HEK293T (cell line): Measurements from ENCODE around the gene SERPINI2.

Source experiments
- CTCF ChIA-PET: fragments of 350-600 bp; formaldehyde crosslinking; extraction: SDS; loops from one replicate; lab custom pipeline; 2021; ENCODE audit warnings: antibody characterized with exemption, inconsistent platforms; lab: Yijun Ruan, JAX
- POLR2A ChIA-PET: fragments of 350-600 bp; formaldehyde crosslinking; extraction: SDS; loops from one replicate; lab custom pipeline; 2020; ENCODE audit warnings: antibody characterized with exemption, inconsistent platforms; lab: Yijun Ruan, JAX
- DNase-seq: peaks from one replicate; pipeline ENCODE4 v3.0.0; 2012; ENCODE audit warnings: mixed read lengths; ENCODE audit errors: extremely low spot score
- ARNT ChIP-seq: fragments of 450-650 bp; IDR thresholded peaks from 2 replicates; pipeline ENCODE4 v1.6.1; 2017; ENCODE audit warnings: mild to moderate bottlenecking
- BHLHE40 ChIP-seq: fragments of 450-650 bp; IDR thresholded peaks from 2 replicates; pipeline ENCODE4 v1.6.1; 2016; ENCODE audit warnings: mild to moderate bottlenecking, moderate library complexity, borderline replicate concordance
- CTBP1 ChIP-seq: fragments of 450-650 bp; IDR thresholded peaks from 2 replicates; pipeline ENCODE4 v1.6.1; 2016; ENCODE audit warnings: borderline replicate concordance
- ELF4 ChIP-seq: fragments of 450-650 bp; IDR thresholded peaks from 2 replicates; pipeline ENCODE4 v1.6.1; 2017; ENCODE audit warnings: antibody characterized with exemption
- FOXA1 ChIP-seq: fragments of 450-650 bp; IDR thresholded peaks from 2 replicates; pipeline ENCODE4 v1.6.1; 2016; ENCODE audit warnings: mild to moderate bottlenecking
- FOXK2 ChIP-seq: fragments of 450-650 bp; IDR thresholded peaks from 2 replicates; pipeline ENCODE4 v1.6.1; 2016; ENCODE audit warnings: mild to moderate bottlenecking
- FOXM1 ChIP-seq: fragments of 450-650 bp; IDR thresholded peaks from 2 replicates; pipeline ENCODE4 v1.6.1; 2017; ENCODE audit warnings: mild to moderate bottlenecking, borderline replicate concordance
- HDGF ChIP-seq: fragments of 450-650 bp; IDR thresholded peaks from 2 replicates; pipeline ENCODE4 v1.6.1; 2017; ENCODE audit warnings: antibody characterized with exemption, borderline replicate concordance
- L3MBTL2 ChIP-seq: fragments of 450-650 bp; conservative IDR thresholded peaks from 2 replicates; pipeline ENCODE4 v1.6.1; 2016; ENCODE audit warnings: mild to moderate bottlenecking
- LEF1 ChIP-seq: fragments of 450-650 bp; IDR thresholded peaks from 2 replicates; pipeline ENCODE4 v1.6.1; 2017; ENCODE audit warnings: mild to moderate bottlenecking, borderline replicate concordance
- NFRKB ChIP-seq: fragments of 450-650 bp; IDR thresholded peaks from 2 replicates; pipeline ENCODE4 v1.6.1; 2016; ENCODE audit warnings: mild to moderate bottlenecking, moderate library complexity
- SP1 ChIP-seq: fragments of 450-650 bp; IDR thresholded peaks from 2 replicates; pipeline ENCODE4 v1.6.1; 2017
- SUZ12 ChIP-seq: fragments of 450-650 bp; IDR thresholded peaks from 2 replicates; pipeline ENCODE4 v1.6.1; 2016; ENCODE audit warnings: mild to moderate bottlenecking
- TARDBP ChIP-seq: fragments of 450-650 bp; IDR thresholded peaks from 2 replicates; pipeline ENCODE4 v1.6.1; 2016
- ZNF384 ChIP-seq: fragments of 450-650 bp; IDR thresholded peaks from 2 replicates; pipeline ENCODE4 v1.6.1; 2016
- TF ChIP-seq, protein P1 (sequence below): fragments of 450-650 bp; IDR thresholded peaks from 2 replicates; pipeline ENCODE4 v1.6.1; 2016

Gene SERPINI2, protein sequence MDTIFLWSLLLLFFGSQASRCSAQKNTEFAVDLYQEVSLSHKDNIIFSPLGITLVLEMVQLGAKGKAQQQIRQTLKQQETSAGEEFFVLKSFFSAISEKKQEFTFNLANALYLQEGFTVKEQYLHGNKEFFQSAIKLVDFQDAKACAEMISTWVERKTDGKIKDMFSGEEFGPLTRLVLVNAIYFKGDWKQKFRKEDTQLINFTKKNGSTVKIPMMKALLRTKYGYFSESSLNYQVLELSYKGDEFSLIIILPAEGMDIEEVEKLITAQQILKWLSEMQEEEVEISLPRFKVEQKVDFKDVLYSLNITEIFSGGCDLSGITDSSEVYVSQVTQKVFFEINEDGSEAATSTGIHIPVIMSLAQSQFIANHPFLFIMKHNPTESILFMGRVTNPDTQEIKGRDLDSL

DNA sequence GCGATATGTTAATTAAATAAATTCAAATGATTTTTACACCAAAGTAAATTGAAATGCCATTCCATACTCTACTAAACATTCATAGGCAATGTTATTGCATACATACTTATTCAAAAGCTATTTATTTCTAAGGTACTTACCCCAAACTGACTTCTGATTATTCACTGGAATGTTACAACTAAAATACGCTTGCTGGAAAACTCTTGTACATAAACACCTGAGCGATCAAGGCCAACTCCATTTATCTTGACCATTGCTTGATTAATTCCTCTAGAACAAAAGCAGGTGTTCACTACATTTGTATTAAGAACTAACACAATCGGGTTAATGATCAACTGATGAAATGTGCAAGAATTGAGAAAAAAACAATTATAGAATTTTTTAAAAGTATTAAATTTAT, at the start of gene SERPINI2:
SERPINI2 (minus strand) TSS at position 180 of the 400 bp plus-strand sequence. CDS start 2,208 bp downstream, outside the sequence.
- CTCF ChIA-PET: no interaction called here
- no peak for TF ChIP-seq TARDBP
- POLR2A ChIA-PET: no interaction called here
- DNase-seq: no peak

DNA sequence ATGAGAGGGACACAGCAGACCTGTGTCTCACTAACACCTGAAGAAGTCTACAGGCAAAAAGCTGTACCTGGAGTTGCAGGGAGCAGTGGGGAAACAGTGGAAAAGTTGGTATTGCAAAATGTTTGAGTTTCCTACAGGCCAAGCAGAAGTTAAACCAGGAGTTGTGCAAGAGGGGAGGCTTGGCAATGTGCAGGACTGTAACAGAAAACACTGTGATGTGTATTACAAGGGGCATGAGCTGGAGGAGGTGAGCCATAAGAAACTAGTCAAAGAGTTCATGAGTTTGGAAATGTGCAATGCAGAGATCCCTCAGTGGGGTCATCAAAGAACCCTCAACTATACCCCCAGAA, 47.1 kb upstream of the SERPINI2 start:
- ChIA-PET POLR2A (no interaction called here), CTCF (no interaction called here)
- DNase-seq: no peak
- TF ChIP-seq FOXK2: no peak

DNA sequence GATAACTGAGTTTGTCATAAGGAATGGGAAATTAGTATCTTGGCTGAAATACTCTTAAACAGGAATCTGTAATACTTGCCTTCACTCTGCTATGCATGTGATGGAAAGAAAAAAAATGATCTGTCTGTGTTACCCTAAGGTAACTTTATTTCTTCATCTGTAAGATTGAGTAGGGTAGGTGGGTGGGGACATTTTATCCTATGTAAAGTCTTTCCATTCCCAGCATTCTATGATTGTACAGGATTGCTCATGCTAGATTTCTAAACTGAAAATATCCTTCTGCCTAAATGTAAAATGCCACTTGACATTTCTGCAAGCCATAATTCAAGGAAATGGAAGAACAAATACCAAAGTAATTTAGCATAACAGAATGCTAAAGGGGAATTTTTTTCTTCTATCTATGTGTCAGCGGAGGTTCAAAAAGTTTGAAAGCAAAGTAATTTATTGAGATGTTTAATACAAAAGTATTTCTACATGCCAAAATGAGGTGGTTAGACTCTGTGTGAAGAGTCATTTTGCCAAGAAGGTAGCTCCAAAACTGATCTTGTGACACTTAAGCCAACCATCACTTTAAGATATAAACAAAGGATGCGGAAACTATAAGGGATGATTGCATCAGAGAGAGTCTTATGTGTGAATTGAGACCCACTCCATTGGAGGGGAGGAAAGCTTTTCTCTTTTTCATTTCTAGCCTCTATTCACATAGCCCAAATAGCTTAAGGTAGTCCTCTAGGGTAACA, 46.6 kb upstream of the SERPINI2 start:
- TF ChIP-seq FOXA1 (no peak), FOXM1 (no peak), ELF4 (no peak), HDGF (no peak), CTBP1 (no peak), FOXK2 (no peak), L3MBTL2 (no peak), NFRKB (no peak), TARDBP (no peak), BHLHE40 (no peak), ZNF384 (no peak), LEF1 (no peak), SUZ12 (no peak), ARNT (no peak), SP1 (no peak)
- TF ChIP-seq, protein P1, sequence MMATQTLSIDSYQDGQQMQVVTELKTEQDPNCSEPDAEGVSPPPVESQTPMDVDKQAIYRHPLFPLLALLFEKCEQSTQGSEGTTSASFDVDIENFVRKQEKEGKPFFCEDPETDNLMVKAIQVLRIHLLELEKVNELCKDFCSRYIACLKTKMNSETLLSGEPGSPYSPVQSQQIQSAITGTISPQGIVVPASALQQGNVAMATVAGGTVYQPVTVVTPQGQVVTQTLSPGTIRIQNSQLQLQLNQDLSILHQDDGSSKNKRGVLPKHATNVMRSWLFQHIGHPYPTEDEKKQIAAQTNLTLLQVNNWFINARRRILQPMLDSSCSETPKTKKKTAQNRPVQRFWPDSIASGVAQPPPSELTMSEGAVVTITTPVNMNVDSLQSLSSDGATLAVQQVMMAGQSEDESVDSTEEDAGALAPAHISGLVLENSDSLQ: no peak
- POLR2A ChIA-PET: no interaction called here
- CTCF ChIA-PET: no interaction called here
- DNase-seq: no peak

DNA sequence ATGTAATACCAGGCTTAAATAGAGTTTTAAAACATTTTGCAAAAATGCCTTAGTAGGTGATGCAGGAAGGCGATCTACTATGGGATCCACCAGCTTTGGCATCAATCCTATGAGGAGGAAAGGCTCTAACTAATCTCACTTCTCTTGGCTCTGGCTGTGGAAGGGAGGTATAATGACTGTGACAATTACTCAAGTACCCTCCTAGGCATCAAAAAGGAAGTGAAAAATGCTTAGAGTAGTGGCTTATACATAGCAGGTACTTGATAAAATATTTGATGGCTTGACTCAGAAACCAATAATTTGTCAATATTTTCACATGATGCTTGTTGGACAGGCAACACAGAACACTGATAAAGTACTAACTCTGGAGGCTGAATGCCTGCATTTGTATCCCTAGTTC, 34.1 kb upstream of the SERPINI2 start:
- ChIA-PET POLR2A (no interaction called here), CTCF (no interaction called here)
- TF ChIP-seq BHLHE40 (no peak), FOXK2 (no peak), TARDBP (no peak), NFRKB (no peak), ELF4 (no peak), ZNF384 (no peak), L3MBTL2 (no peak), FOXM1 (no peak), SP1 (no peak)
- TF ChIP-seq, protein P1: no peak
- DNase-seq: no peak

DNA sequence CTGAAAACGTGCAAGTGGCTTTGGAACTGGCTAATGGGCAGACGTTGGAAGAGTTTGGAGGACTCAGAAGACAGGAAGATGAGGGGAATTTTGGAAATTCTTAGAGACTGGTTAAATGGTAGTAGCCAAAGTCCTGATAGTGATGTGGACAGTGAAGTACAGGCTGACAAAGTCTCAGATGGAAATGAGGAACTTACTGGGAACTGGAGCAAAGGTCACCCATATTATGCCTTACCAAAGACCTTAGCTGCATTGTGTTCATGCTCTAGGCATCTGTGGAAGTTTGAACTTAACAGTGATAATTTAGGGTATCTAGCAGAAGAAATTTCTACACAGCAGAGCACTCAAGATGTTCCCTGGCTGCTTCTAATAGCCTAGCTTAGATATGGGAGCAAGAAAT, 28.6 kb upstream of the SERPINI2 start:
- TF ChIP-seq HDGF (no peak), CTBP1 (no peak)
- POLR2A ChIA-PET: no interaction called here
- no peak for DNase-seq
- CTCF ChIA-PET: no interaction called here

DNA sequence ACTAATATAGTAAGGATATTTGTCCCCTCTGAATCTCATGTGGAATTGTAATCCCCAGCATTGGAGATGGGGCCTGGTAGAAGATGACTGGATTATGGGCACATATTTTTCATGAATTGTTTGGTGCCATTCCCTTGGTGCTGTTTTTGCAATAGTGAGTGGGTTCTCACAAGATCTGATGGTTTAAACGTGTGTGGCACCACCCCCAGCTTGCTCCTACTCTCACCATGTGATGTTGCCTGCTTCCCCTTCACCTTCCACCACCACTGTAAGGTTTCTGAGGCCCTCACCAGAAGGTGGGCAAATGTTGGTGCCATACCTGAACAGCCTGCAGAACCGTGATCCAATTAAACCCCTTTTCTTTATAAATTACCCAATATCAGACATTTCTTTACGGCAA, 28.1 kb upstream of the SERPINI2 start:
- no peak for TF ChIP-seq FOXK2
- no peak for TF ChIP-seq NFRKB
- no peak for TF ChIP-seq ARNT
- no peak for TF ChIP-seq ZNF384
- DNase-seq: no peak
- ChIA-PET CTCF (no interaction called here), POLR2A (no interaction called here)

DNA sequence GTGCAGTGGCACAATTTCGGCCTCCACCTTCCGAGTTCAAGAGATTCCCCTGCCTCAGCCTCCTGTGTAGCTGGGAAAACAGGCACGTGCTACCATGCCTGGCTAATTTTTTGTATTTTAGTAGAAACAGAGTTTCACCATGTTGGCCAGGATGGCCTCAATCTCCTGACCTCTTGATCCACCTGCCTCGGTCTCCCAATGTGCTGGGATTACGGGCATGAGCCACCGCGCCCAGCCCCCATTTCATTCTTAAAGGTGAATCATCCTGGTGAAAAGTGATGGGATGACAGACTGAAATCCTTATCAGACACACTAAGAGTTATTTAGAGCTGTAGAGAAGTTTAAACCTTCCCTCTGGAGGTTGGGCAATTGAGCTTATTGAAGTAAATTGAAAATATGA, 24.1 kb upstream of the SERPINI2 start:
- no peak for DNase-seq
- ChIA-PET POLR2A (no interaction called here), CTCF (no interaction called here)
- TF ChIP-seq FOXM1: no peak
- no peak for TF ChIP-seq SUZ12

DNA sequence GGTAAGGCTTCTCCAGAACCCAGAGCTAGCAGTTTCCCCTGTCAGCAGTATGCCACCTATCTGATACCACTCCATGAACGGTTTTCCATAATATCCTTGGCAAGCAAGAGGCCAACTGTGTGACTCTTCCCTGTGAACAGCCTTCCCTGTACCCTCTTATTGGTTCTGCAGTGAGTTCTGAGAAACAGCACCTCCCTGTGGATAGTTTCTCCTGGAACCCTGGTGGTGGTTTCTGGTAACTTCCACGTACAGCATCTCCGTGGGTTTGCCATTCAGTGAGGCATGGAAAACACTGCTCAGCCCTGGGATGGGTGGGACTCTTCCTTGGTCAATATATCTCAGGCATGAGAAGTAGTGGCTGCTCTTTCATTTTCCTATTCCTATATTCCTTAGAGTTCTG, 19.4 kb upstream of the SERPINI2 start:
- peak; percentile 34 for DNase-seq
- ChIA-PET CTCF (no interaction called here), POLR2A (no interaction called here)
- no peak for TF ChIP-seq NFRKB
- no peak for TF ChIP-seq ZNF384
- TF ChIP-seq ARNT: no peak
- no peak for TF ChIP-seq SP1
- no peak for TF ChIP-seq TARDBP
- no peak for TF ChIP-seq FOXA1
- TF ChIP-seq FOXK2: no peak
- TF ChIP-seq FOXM1: no peak
- TF ChIP-seq HDGF: no peak
- TF ChIP-seq BHLHE40: no peak
- TF ChIP-seq ELF4: no peak
- no peak for TF ChIP-seq SUZ12
- TF ChIP-seq, protein P1: no peak
- TF ChIP-seq CTBP1: no peak
